WTC11 (cell line): ENCODE measurements around the gene FAHD1.

ENCODE experiments used
- CREM ChIP-seq: sonication (generic); formaldehyde crosslinking; IDR thresholded peaks from 2 replicates; pipeline ENCODE4 v1.8.1; 2022; ENCODE audit warnings: mild to moderate bottlenecking, missing genetic modification reagents, moderate library complexity
- CTCF ChIP-seq: fragments of 200-600 bp; IDR thresholded peaks from 2 replicates; pipeline ENCODE4 v1.8.0; 2022; ENCODE audit warnings: antibody characterized with exemption
- FOXP1 ChIP-seq: sonication (generic); formaldehyde crosslinking; IDR thresholded peaks from 2 replicates; pipeline ENCODE4 v1.8.0; 2022; ENCODE audit warnings: missing genetic modification reagents, mild to moderate bottlenecking, moderate library complexity, borderline replicate concordance
- JUN ChIP-seq: sonication (generic); formaldehyde crosslinking; IDR thresholded peaks from 2 replicates; pipeline ENCODE4 v1.8.0; 2023; ENCODE audit warnings: mild to moderate bottlenecking, missing genetic modification reagents
- NFE2L1 ChIP-seq: sonication (generic); formaldehyde crosslinking; IDR thresholded peaks from 2 replicates; pipeline ENCODE4 v1.8.1; 2023; ENCODE audit warnings: missing genetic modification reagents
- TEAD4 ChIP-seq: sonication (generic); formaldehyde crosslinking; IDR thresholded peaks from 2 replicates; pipeline ENCODE4 v1.8.0; 2022; ENCODE audit warnings: mild to moderate bottlenecking, missing genetic modification reagents
- TP53 ChIP-seq: sonication (generic); formaldehyde crosslinking; IDR thresholded peaks from 2 replicates; pipeline ENCODE4 v1.8.1; 2023; ENCODE audit warnings: mild to moderate bottlenecking, missing genetic modification reagents
- TF ChIP-seq, protein P1 (sequence below): sonication (generic); formaldehyde crosslinking; IDR thresholded peaks from 2 replicates; pipeline ENCODE4 v1.8.1; 2023; ENCODE audit warnings: mild to moderate bottlenecking, missing genetic modification reagents, moderate library complexity

- TF ChIP-seq TP53 (CRISPR knock-in tag) (no peak), NFE2L1 (no peak), CTCF (no peak), FOXP1 (CRISPR knock-in tag) (no peak), TEAD4 (CRISPR knock-in tag) (no peak), JUN (CRISPR knock-in tag) (no peak), CREM (CRISPR knock-in tag) (no peak)
- TF ChIP-seq, protein P1, sequence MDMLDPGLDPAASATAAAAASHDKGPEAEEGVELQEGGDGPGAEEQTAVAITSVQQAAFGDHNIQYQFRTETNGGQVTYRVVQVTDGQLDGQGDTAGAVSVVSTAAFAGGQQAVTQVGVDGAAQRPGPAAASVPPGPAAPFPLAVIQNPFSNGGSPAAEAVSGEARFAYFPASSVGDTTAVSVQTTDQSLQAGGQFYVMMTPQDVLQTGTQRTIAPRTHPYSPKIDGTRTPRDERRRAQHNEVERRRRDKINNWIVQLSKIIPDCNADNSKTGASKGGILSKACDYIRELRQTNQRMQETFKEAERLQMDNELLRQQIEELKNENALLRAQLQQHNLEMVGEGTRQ (CRISPR knock-in tag) = no peak
These were observed 8.7 kb upstream of the FAHD1 start for GRCh38 chr16:1818204-1818872.
